Measurements from ENCODE around the gene GIMAP2. TPM values are rescaled to one million over a fixed set of nuclear protein-coding genes. Genes with fewer than 3 reads are reported as not detected.
A peak's percentile ranks its signal among the peaks of the same experiment; 100 is the strongest.

GIMAP2 gene
- polyA plus RNA-seq, 2 donors, result 0.90 to 2.1 TPM

DNA sequence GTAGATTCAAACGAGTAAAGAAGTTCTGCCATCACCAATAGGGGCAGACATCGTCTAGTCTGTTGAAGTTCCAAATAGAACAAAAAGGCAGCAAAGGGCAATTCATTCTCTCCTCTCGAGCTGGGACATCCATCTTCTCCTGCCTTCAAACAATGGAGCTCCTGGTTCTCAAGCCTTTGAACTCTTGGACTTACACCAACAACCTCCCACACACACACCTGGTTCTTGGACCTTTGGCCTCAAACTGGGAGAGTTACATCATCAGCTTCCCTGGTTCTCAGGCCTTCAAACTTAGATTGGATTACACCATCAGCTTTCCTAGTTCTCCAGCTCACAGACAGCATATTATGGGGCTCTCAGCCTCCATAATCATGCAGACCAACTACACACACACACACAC, 41.9 kb downstream of the GIMAP2 start:
- Histone ChIP-seq H3K27me3 (ENCODE audit: control insufficient read depth in 1 of 2, insufficient read depth in 2 of 2, low read length in 2 of 2) (no peaks in the 10 kb centered on the region), H3K4me1 (ENCODE audit: control insufficient read depth in 2 of 2, insufficient read depth in 2 of 2, low read length in 1 of 2) (no peaks in the 10 kb centered on the region), H3K4me3 (ENCODE audit: low read depth in 1 of 2, low read length in 2 of 2) (no peak overlapping the region), H3K9me3 (ENCODE audit: control insufficient read depth in 2 of 2, insufficient read depth in 1 of 2, low read depth in 1 of 2, low read length in 1 of 2) (peaks cover 0 to 2% of the 10 kb centered on the region in 2 donors), H3K36me3 (ENCODE audit: control insufficient read depth in 2 of 2, insufficient read depth in 2 of 2, low read length in 1 of 2) (no peaks in the 10 kb centered on the region), H3K27ac (ENCODE audit: low read depth in 2 of 2, low read length in 1 of 2) (no peak overlapping the region)
- 47 to 66% methylated on average over 3 of the region's 3 CpGs for WGBS, 2 donors

- no peaks in the 10 kb centered on the region for H3K36me3 ChIP-seq (ENCODE audit: control insufficient read depth in 2 of 2, insufficient read depth in 2 of 2, low read length in 1 of 2)
- H3K27me3 ChIP-seq (ENCODE audit: control insufficient read depth in 1 of 2, insufficient read depth in 2 of 2, low read length in 2 of 2), result no peaks in the 10 kb centered on the region
- no peaks in the 10 kb centered on the region for H3K4me1 ChIP-seq (ENCODE audit: control insufficient read depth in 2 of 2, insufficient read depth in 2 of 2, low read length in 1 of 2)
- H3K9me3 ChIP-seq (ENCODE audit: control insufficient read depth in 2 of 2, insufficient read depth in 1 of 2, low read depth in 1 of 2, low read length in 1 of 2), result peaks cover 0 to 2% of the 10 kb centered on the region in 2 donors
- no peak overlapping the region for H3K4me3 ChIP-seq (ENCODE audit: low read depth in 1 of 2, low read length in 2 of 2)
- H3K27ac ChIP-seq (ENCODE audit: low read depth in 2 of 2, low read length in 1 of 2), result no peak overlapping the region
Observed at GRCh38 chr7:150728011-150728410, 42.5 kb downstream of the GIMAP2 start.

DNA sequence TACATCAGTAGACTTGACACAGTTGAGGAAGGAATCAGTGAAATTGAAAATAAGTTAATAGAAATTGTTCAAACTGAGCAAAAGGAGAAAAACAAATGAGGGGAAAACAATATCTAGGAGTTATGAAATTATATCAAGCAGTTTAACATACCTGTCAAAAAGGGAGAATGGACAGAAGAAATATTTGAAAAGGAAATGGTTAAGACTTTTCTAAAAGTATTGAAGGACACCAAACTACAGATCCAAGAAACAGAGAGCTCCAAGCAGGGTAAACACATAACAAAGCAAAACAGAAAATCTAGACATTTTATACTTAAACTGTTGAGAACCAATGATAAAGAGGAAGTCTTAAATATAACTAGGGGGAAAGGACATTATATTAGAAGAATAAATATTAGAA, 43.1 kb downstream of the GIMAP2 start:
- H3K27ac ChIP-seq (ENCODE audit: low read depth in 2 of 2, low read length in 1 of 2), result no peak overlapping the region
- no peaks in the 10 kb centered on the region for H3K27me3 ChIP-seq (ENCODE audit: control insufficient read depth in 1 of 2, insufficient read depth in 2 of 2, low read length in 2 of 2)
- no peak overlapping the region for H3K4me3 ChIP-seq (ENCODE audit: low read depth in 1 of 2, low read length in 2 of 2)
- H3K36me3 ChIP-seq (ENCODE audit: control insufficient read depth in 2 of 2, insufficient read depth in 2 of 2, low read length in 1 of 2), result no peaks in the 10 kb centered on the region
- H3K4me1 ChIP-seq (ENCODE audit: control insufficient read depth in 2 of 2, insufficient read depth in 2 of 2, low read length in 1 of 2), result no peaks in the 10 kb centered on the region
- peaks cover 0 to 2% of the 10 kb centered on the region in 2 donors for H3K9me3 ChIP-seq (ENCODE audit: control insufficient read depth in 2 of 2, insufficient read depth in 1 of 2, low read depth in 1 of 2, low read length in 1 of 2)

DNA sequence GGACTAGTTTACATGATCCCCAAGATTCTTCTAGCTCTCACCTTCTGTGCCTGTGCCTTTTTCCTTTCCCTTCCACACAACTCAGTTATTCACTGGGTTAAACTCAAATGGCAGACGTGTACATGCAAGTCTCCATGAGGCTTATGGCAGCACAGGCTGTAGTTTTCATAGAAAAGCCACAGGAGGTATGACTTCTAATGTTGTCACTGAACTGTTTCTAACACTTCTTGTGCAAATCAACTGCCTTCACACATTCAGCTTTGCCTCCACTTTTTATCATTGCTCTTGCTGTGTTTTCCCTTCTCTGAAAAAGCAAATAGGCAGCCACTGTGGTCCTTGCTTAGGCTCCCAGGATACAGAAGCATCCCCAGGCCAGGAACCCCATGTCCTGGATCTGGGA, 46.4 kb downstream of the GIMAP2 start:
- H3K36me3 ChIP-seq (ENCODE audit: control insufficient read depth in 2 of 2, insufficient read depth in 2 of 2, low read length in 1 of 2), result no peaks in the 10 kb centered on the region
- no peak overlapping the region for H3K4me3 ChIP-seq (ENCODE audit: low read depth in 1 of 2, low read length in 2 of 2)
- no peak overlapping the region for H3K27ac ChIP-seq (ENCODE audit: low read depth in 2 of 2, low read length in 1 of 2)
- no peaks in the 10 kb centered on the region for H3K9me3 ChIP-seq (ENCODE audit: control insufficient read depth in 2 of 2, insufficient read depth in 1 of 2, low read depth in 1 of 2, low read length in 1 of 2)
- no peaks in the 10 kb centered on the region for H3K27me3 ChIP-seq (ENCODE audit: control insufficient read depth in 1 of 2, insufficient read depth in 2 of 2, low read length in 2 of 2)
- H3K4me1 ChIP-seq (ENCODE audit: control insufficient read depth in 2 of 2, insufficient read depth in 2 of 2, low read length in 1 of 2), result no peaks in the 10 kb centered on the region
- WGBS, 2 donors, result 30 to 47% methylated on average over 1 of the region's 1 CpG

DNA sequence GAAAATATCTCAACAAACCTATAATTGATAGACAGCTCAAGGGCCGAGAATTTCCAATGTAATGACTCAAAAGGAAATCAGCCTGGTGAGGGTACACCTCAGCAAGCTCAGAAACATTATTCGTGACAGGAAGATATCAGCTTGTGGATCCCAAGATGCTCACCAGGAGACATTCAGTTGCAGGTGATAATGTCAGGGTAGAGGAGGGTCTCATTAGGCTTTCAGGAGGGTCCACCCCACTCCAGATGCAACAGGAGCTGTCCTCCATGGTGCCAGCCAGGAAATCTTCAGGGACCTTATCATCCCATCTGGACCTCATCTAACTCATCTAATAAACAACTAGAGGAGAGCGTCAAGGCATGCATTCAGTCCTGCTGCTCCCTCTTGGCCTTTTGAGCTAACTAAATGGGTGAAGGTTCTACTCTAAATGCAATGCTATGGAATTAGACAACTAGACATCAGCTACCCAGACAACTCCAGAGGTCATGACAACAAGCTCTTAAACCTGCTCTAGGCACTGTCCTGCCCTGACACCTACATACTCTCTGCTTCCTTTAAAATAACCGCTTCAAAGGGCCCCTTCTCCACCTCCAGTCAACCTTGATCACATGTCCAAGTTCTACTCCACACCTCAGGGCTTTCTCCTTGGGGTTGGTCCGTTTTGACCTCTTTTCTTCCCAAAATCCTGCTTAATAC, 47.4 kb downstream of the GIMAP2 start:
- no peaks in the 10 kb centered on the region for H3K4me1 ChIP-seq (ENCODE audit: control insufficient read depth in 2 of 2, insufficient read depth in 2 of 2, low read length in 1 of 2)
- no peaks in the 10 kb centered on the region for H3K9me3 ChIP-seq (ENCODE audit: control insufficient read depth in 2 of 2, insufficient read depth in 1 of 2, low read depth in 1 of 2, low read length in 1 of 2)
- no peak overlapping the region for H3K4me3 ChIP-seq (ENCODE audit: low read depth in 1 of 2, low read length in 2 of 2)
- WGBS, 2 donors, result 60 to 72% methylated on average over 5 of the region's 5 CpGs
- H3K27ac ChIP-seq (ENCODE audit: low read depth in 2 of 2, low read length in 1 of 2), result no peak overlapping the region
- H3K27me3 ChIP-seq (ENCODE audit: control insufficient read depth in 1 of 2, insufficient read depth in 2 of 2, low read length in 2 of 2), result no peaks in the 10 kb centered on the region
- no peaks in the 10 kb centered on the region for H3K36me3 ChIP-seq (ENCODE audit: control insufficient read depth in 2 of 2, insufficient read depth in 2 of 2, low read length in 1 of 2)

GRCh38 chr7:150733482-150734095, 48.1 kb downstream of the GIMAP2 start:
- H3K4me3 ChIP-seq (ENCODE audit: low read depth in 1 of 2, low read length in 2 of 2), result no peak overlapping the region
- no peak overlapping the region for H3K27ac ChIP-seq (ENCODE audit: low read depth in 2 of 2, low read length in 1 of 2)
- no peaks in the 10 kb centered on the region for H3K4me1 ChIP-seq (ENCODE audit: control insufficient read depth in 2 of 2, insufficient read depth in 2 of 2, low read length in 1 of 2)
- no peaks in the 10 kb centered on the region for H3K36me3 ChIP-seq (ENCODE audit: control insufficient read depth in 2 of 2, insufficient read depth in 2 of 2, low read length in 1 of 2)
- no peaks in the 10 kb centered on the region for H3K27me3 ChIP-seq (ENCODE audit: control insufficient read depth in 1 of 2, insufficient read depth in 2 of 2, low read length in 2 of 2)
- H3K9me3 ChIP-seq (ENCODE audit: control insufficient read depth in 2 of 2, insufficient read depth in 1 of 2, low read depth in 1 of 2, low read length in 1 of 2), result no peaks in the 10 kb centered on the region
- WGBS, 2 donors, result 79 to 90% methylated on average over 5 of the region's 5 CpGs

DNA sequence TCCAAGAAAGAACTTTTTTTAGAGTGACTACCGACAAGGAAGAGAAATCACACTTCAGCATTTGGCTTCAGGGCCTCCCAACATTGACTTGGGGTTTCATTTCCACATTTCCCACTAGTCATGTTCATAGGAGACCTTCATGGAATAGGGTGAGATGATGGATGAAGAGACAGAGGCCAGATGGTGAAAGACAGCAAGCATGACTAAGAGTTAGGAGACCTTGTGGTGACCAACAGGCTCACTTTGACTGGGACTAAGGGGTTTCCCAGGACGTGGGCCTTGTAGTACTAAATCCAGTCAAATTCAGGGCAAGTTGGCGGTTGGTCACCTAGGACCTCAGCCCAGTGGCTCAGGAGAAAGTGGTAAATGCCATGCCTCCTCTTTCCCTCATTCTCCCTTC, 48.7 kb downstream of the GIMAP2 start:
- Histone ChIP-seq H3K9me3 (ENCODE audit: control insufficient read depth in 2 of 2, insufficient read depth in 1 of 2, low read depth in 1 of 2, low read length in 1 of 2) (no peaks in the 10 kb centered on the region), H3K4me1 (ENCODE audit: control insufficient read depth in 2 of 2, insufficient read depth in 2 of 2, low read length in 1 of 2) (no peaks in the 10 kb centered on the region), H3K36me3 (ENCODE audit: control insufficient read depth in 2 of 2, insufficient read depth in 2 of 2, low read length in 1 of 2) (no peaks in the 10 kb centered on the region), H3K27me3 (ENCODE audit: control insufficient read depth in 1 of 2, insufficient read depth in 2 of 2, low read length in 2 of 2) (no peaks in the 10 kb centered on the region), H3K4me3 (ENCODE audit: low read depth in 1 of 2, low read length in 2 of 2) (no peak overlapping the region), H3K27ac (ENCODE audit: low read depth in 2 of 2, low read length in 1 of 2) (no peak overlapping the region)
- WGBS, 2 donors, result 71 to 73% methylated on average over 3 of the region's 3 CpGs

GRCh38 chr7:150735596-150736358, 50.3 kb downstream of the GIMAP2 start:
- Histone ChIP-seq H3K4me3 (ENCODE audit: low read depth in 1 of 2, low read length in 2 of 2) (no peak overlapping the region), H3K27ac (ENCODE audit: low read depth in 2 of 2, low read length in 1 of 2) (no peak overlapping the region), H3K4me1 (ENCODE audit: control insufficient read depth in 2 of 2, insufficient read depth in 2 of 2, low read length in 1 of 2) (no peaks in the 10 kb centered on the region), H3K9me3 (ENCODE audit: control insufficient read depth in 2 of 2, insufficient read depth in 1 of 2, low read depth in 1 of 2, low read length in 1 of 2) (no peaks in the 10 kb centered on the region), H3K36me3 (ENCODE audit: control insufficient read depth in 2 of 2, insufficient read depth in 2 of 2, low read length in 1 of 2) (no peaks in the 10 kb centered on the region), H3K27me3 (ENCODE audit: control insufficient read depth in 1 of 2, insufficient read depth in 2 of 2, low read length in 2 of 2) (no peaks in the 10 kb centered on the region)
- WGBS, 2 donors, result 53 to 63% methylated on average over 3 of the region's 3 CpGs

GRCh38 chr7:150736864-150737263, 51.4 kb downstream of the GIMAP2 start:
- no peaks in the 10 kb centered on the region for H3K9me3 ChIP-seq (ENCODE audit: control insufficient read depth in 2 of 2, insufficient read depth in 1 of 2, low read depth in 1 of 2, low read length in 1 of 2)
- WGBS, 2 donors, result 44 to 51% methylated on average over 4 of the region's 4 CpGs
- H3K27ac ChIP-seq (ENCODE audit: low read depth in 2 of 2, low read length in 1 of 2), result peak overlapping the region; percentile 29 to 79
- H3K36me3 ChIP-seq (ENCODE audit: control insufficient read depth in 2 of 2, insufficient read depth in 2 of 2, low read length in 1 of 2), result no peaks in the 10 kb centered on the region
- peak overlapping the region in 1 of 2 donors; percentile 49 for H3K4me3 ChIP-seq (ENCODE audit: low read depth in 1 of 2, low read length in 2 of 2)
- no peaks in the 10 kb centered on the region for H3K27me3 ChIP-seq (ENCODE audit: control insufficient read depth in 1 of 2, insufficient read depth in 2 of 2, low read length in 2 of 2)
- H3K4me1 ChIP-seq (ENCODE audit: control insufficient read depth in 2 of 2, insufficient read depth in 2 of 2, low read length in 1 of 2), result no peaks in the 10 kb centered on the region
